ENCODE measurements around the gene ANAPC15. TPM values are rescaled to one million over a fixed set of nuclear protein-coding genes. Genes with fewer than 3 reads are reported as not detected.

ANAPC15 gene
- total and polyA plus RNA-seq, 2 of the 13 experiments (the other 11 are each of a cell fraction or from before 2014, with no cell fraction given) = 18.8 to 25.7 TPM

- TF ChIP-seq ZNF704 (CRISPR knock-in tag; IDR thresholded peaks at IDR 0.05; ENCODE audit: borderline replicate concordance) (no peak), HNRNPUL1 (IDR thresholded peaks at IDR 0.05; ENCODE audit: low read depth, low read length) (no peak), PHF5A (CRISPR knock-in tag; IDR thresholded peaks at IDR 0.05; ENCODE audit: low read depth, unreplicated experiment) (peak; percentile 37), PAX8 (CRISPR knock-in tag; IDR thresholded peaks at IDR 0.05; ENCODE audit: borderline replicate concordance) (no peak), ZNF7 (CRISPR knock-in tag; IDR thresholded peaks at IDR 0.05) (no peak), NFATC3 (CRISPR knock-in tag; IDR thresholded peaks at IDR 0.05) (no peak), HNF4A (CRISPR knock-in tag; IDR thresholded peaks at IDR 0.05) (no peak), ELF3 (CRISPR knock-in tag; IDR thresholded peaks at IDR 0.05) (0 out of 2 replicates have a peak, but pooled peaks have one; percentile 9), ZNF446 (CRISPR knock-in tag; IDR thresholded peaks at IDR 0.05) (no peak), ARHGAP35 (CRISPR knock-in tag; IDR thresholded peaks at IDR 0.05; ENCODE audit: borderline replicate concordance) (0 out of 2 replicates have a peak, but pooled peaks have one; percentile 37), ZNF567 (CRISPR knock-in tag; IDR thresholded peaks at IDR 0.05; ENCODE audit: borderline replicate concordance) (no peak), ZBED4 (CRISPR knock-in tag; IDR thresholded peaks at IDR 0.05; ENCODE audit: borderline replicate concordance) (no peak), FLYWCH1 (CRISPR knock-in tag; IDR thresholded peaks at IDR 0.05) (no peak), KLF16 (CRISPR knock-in tag; IDR thresholded peaks at IDR 0.05) (0 out of 4 replicates have a peak, but pooled peaks of 1 of the 2 experiments have one; percentile 42), AHDC1 (CRISPR knock-in tag; IDR thresholded peaks at IDR 0.05; ENCODE audit: borderline replicate concordance) (no peak), ZNF550 (CRISPR knock-in tag; IDR thresholded peaks at IDR 0.05; ENCODE audit: borderline replicate concordance) (no peak), MNT (IDR thresholded peaks at IDR 0.05) (no peak), ZNF570 (CRISPR knock-in tag; IDR thresholded peaks at IDR 0.05; ENCODE audit: borderline replicate concordance) (no peak)
These were observed 21.2 kb downstream of the ANAPC15 start (continued) for GRCh38 chr11:72091292-72091691.
